Ishikawa (cell line): ENCODE measurements around the gene DNAH6.

Experiments
- EP300 ChIP-seq: IDR thresholded peaks from 2 replicates; pipeline ENCODE4 v1.6.1; 2012; ENCODE audit warnings: borderline replicate concordance
- FOXM1 ChIP-seq: IDR thresholded peaks from 2 replicates; pipeline ENCODE4 v1.6.1; 2012; ENCODE audit warnings: low read depth, borderline replicate concordance
- RAD21 ChIP-seq: IDR thresholded peaks from 2 replicates; pipeline ENCODE4 v1.6.1; 2012; ENCODE audit warnings: low read depth
- TAF1 ChIP-seq: IDR thresholded peaks from 2 replicates; pipeline ENCODE4 v1.6.1; 2012; ENCODE audit warnings: low read depth, mild to moderate bottlenecking
- YY1 ChIP-seq: IDR thresholded peaks from 2 replicates; pipeline ENCODE4 v1.6.1; 2012; ENCODE audit warnings: low read depth

DNA sequence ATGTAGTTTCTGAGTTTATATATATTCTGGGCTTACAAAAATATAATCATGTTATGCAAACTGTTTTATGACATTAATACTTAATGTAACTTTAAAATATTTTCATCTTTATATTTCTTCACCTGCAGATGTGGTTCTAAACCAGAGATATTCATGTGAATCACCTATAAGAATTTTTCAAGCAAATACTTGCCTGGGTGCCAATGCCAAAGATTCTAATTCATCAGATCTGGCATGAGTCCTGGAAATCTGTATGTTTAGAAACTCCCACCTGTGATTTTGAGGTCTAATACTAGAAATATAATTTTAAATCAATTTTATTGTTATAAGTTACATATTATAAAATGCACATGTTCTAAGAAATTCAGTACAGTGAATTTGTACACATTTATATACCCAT lies 19.9 kb upstream of the DNAH6 start:
- TF ChIP-seq FOXM1 (no peak), TAF1 (no peak), YY1 (no peak), EP300 (no peak), RAD21 (no peak)
